Kidney epithelial cell (primary cell): ENCODE results near the gene ESRRG. TPM values are rescaled to one million over a fixed set of nuclear protein-coding genes. Genes with fewer than 3 reads are reported as not detected.

ENCODE experiments used
- DNase-seq: peaks from one replicate; pipeline ENCODE4 v3.0.0-alpha.2; 2010; ENCODE audit warnings: low read depth
- H3K27me3 ChIP-seq: 2 replicates; pipeline ENCODE4 v1.6.0; 2011; ENCODE audit warnings: low read length; ENCODE audit not compliant: control insufficient read depth, insufficient read depth
- H3K36me3 ChIP-seq: 2 replicates; pipeline ENCODE4 v1.5.1; 2011; ENCODE audit warnings: low read length; ENCODE audit not compliant: control insufficient read depth, insufficient read depth
- H3K4me3 ChIP-seq: 2 replicates; pipeline ENCODE4 v1.5.1; 2011; ENCODE audit warnings: low read depth, mild to moderate bottlenecking, control low read depth, low read length
- total RNA-seq: library from RNA; depleted of rRNA; stranded (reverse); fragments of >200 nt; gene quantifications from 2 replicates; pipeline ENCODE4 v1.2.3, GENCODE V29; 2015
- TF ChIP-seq, protein P1 (sequence below): IDR thresholded peaks from 2 replicates; pipeline ENCODE4 v1.5.1; 2011; ENCODE audit warnings: mild to moderate bottlenecking, moderate library complexity, low read length, control low read depth, inconsistent platforms; ENCODE audit not compliant: insufficient read depth, poor library complexity, severe bottlenecking

Gene ESRRG
- total RNA-seq, 1 donor from 2014 or later: 0.88 TPM

DNA sequence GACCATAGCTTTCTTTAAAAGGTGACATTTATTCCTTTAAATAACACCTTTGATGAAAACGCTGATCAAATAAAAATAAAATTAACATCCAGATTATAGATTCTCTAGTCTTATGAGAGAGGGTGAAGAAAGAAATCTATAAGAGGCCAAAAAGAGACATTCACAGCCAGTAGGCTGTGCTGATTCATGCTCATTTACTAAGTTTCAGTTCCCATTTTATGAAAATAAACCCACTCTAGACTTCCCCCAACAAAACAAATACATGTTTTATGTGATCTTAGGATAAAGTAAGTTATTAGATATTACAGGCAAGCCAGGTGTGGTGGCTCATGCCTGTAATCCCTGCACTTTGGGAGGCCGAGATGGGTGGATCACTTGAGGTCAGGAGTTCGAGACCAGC, 21.1 kb downstream of the ESRRG start:
- TF ChIP-seq, protein P1, sequence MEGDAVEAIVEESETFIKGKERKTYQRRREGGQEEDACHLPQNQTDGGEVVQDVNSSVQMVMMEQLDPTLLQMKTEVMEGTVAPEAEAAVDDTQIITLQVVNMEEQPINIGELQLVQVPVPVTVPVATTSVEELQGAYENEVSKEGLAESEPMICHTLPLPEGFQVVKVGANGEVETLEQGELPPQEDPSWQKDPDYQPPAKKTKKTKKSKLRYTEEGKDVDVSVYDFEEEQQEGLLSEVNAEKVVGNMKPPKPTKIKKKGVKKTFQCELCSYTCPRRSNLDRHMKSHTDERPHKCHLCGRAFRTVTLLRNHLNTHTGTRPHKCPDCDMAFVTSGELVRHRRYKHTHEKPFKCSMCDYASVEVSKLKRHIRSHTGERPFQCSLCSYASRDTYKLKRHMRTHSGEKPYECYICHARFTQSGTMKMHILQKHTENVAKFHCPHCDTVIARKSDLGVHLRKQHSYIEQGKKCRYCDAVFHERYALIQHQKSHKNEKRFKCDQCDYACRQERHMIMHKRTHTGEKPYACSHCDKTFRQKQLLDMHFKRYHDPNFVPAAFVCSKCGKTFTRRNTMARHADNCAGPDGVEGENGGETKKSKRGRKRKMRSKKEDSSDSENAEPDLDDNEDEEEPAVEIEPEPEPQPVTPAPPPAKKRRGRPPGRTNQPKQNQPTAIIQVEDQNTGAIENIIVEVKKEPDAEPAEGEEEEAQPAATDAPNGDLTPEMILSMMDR: no peak
- no peaks in the 10 kb centered on the region for H3K27me3 ChIP-seq
- H3K4me3 ChIP-seq: no peak overlapping the region
- DNase-seq: no peak
- no peaks in the 10 kb centered on the region for H3K36me3 ChIP-seq

DNA sequence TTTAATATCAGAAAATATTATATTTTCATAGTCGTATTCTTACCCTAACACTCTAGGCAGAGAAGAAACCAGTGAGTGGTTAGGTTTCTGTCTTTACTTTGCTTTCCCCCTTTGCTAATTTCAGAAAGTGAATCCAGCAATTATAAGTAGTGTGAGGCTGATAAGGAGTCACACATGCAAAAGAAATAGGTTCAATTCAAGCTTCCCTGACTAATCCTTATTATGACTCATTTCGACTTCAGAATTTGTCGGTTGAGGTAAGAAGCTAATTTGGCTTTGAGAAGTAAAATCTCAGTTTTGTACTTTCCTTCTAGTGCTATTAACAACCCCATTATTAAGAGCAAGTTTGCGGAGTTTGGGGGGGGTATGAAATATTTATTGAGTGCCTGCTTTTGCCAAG, 22.4 kb downstream of the ESRRG start:
- DNase-seq: no peak
- Histone ChIP-seq H3K4me3 (no peak overlapping the region), H3K36me3 (no peaks in the 10 kb centered on the region), H3K27me3 (no peaks in the 10 kb centered on the region)
- TF ChIP-seq, protein P1: no peak

- H3K27me3 ChIP-seq: no peaks in the 10 kb centered on the region
- H3K36me3 ChIP-seq: no peaks in the 10 kb centered on the region
- TF ChIP-seq, protein P1: no peak
- no peak for DNase-seq
- H3K4me3 ChIP-seq: no peak overlapping the region
Measured at GRCh38 chr1:216691710-216692109, 31.5 kb downstream of the ESRRG start.

DNA sequence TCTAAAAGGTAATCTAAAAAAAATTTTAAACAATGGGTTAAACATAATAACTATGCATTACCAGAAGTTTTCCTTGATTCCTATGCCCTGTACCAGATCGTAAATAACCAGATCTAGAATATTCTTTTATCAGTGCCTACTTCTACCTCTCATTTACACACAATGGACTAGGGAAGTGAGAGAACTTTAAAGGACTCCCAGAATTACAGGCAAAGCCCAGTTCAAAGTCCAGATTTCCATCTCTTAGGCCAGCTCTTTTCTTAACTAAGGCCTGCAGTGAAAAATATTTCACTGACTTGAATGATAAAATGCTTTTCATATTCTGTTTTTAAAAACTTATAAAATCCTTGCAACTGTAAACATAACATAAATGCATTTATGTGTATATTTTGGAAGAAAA, 32.6 kb downstream of the ESRRG start:
- TF ChIP-seq, protein P1: no peak
- no peaks in the 10 kb centered on the region for H3K36me3 ChIP-seq
- H3K27me3 ChIP-seq: no peaks in the 10 kb centered on the region
- DNase-seq: no peak
- no peak overlapping the region for H3K4me3 ChIP-seq

GRCh38 chr1:216688127-216688657, 35.0 kb downstream of the ESRRG start:
- TF ChIP-seq, protein P1: no peak
- no peak for DNase-seq

GRCh38 chr1:216686860-216687766, 36.1 kb downstream of the ESRRG start:
- Histone ChIP-seq H3K27me3 (no peaks in the 10 kb centered on the region), H3K4me3 (no peak overlapping the region), H3K36me3 (no peaks in the 10 kb centered on the region)
- DNase-seq: no peak
- TF ChIP-seq, protein P1: no peak

More at GRCh38 chr1:216688127-216688657, 35.0 kb downstream of the ESRRG start:
- Histone ChIP-seq H3K27me3 (no peaks in the 10 kb centered on the region), H3K36me3 (no peaks in the 10 kb centered on the region), H3K4me3 (no peak overlapping the region)
